ENCODE data around the gene FAM117B.

DNA sequence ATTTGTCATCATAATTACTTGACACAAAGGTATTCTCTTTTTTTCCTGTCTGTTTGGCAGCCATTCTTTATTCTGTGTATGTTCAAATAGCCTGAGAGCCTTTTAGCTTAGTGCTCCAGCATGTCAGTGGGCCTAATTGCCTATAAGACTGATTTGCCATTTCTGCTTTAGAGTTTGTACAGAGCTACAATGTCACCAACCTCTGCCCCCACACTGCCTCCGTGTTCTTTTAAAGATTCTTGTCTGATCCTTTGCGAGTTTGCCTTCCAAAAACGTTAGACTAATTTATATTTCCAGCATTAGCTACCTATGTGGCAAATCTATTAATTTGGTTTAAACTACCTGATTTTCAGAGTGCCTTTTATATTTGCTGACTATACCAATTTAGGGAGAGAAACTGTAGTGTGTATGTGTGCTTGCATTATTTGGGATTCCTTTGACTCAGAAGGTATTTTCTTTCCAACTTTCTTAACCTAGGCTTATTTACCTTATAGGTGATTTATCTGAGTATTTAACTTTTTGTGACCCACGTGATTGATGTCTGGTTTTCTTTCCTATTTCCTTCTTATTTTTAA lies 70.8 kb downstream of the FAM117B start:
- TF ChIP-seq POLR2AphosphoS5 (IDR thresholded peaks at IDR 0.05; ENCODE audit: borderline replicate concordance, low read depth, low read length) (no peak), EZH2 (IDR thresholded peaks at IDR 0.05) (no peak), FOXP2 (optimal IDR thresholded peaks at IDR 0.05; ENCODE audit: control extremely low read depth, extremely low read length, insufficient read depth) (no peak)

Data from SK-N-MC (cell line).